ENCODE results near the gene ARHGAP40.
A peak's percentile ranks its signal among the peaks of the same experiment; 100 is the strongest.

The ARHGAP40 gene

DNA sequence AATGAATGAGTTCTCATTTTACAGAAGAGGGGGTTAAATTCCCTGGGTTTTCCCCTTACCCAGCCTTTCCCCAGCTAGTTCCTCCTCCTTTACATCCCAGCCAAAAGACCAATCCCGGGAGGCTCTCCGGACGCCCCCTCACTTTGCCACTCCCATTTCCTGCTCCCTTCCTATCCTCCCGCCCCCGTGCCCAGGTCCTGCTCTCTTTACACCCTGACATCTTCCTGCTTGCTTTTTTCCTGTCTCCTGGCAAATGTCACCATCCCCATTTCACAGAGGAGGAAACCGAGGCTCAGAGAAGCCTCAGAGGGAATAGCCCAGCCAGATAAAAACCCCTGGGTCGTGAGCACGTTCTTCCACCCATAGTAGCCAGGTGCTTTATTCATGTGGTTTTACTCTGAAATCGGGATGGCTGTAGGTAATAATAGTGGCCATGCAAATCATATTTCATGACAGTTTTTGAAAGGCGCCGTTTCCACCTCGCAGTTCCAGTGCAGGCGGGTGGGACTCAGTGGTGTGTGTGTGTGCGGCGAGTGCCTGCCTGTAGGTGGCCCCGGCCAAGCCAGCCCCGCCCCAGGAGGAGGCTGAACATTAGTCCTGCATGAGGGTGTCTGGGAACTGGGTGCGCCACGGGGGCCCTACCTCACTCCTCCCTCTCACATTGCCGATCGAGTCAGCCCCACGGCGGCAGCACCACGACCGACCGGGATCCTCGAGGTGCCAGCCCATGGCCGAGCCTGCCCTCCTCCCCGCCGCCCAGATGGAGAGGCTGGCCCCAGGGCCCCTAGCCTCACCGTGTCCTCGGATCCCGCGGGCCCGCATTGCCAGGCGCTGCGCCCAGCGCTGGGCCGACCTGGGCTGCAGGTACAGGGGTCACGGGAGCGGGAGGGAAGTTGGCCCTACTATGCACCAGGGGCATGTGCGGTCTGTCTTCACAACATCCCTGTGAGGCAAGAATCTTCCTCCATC is at the start of gene ARHGAP40:
Gene ARHGAP40 (plus strand): TSS at position 594 of the 969 bp plus-strand sequence.
- DNase-seq (ENCODE audit: low spot score), result no peak

- DNase-seq (ENCODE audit: low spot score), result no peak
These were observed 46.6 kb upstream of the ARHGAP40 start for GRCh38 chr20:38554986-38555385.

- DNase-seq (ENCODE audit: low spot score), result no peak
These were observed 46.2 kb upstream of the ARHGAP40 start for GRCh38 chr20:38555395-38555794.

DNA sequence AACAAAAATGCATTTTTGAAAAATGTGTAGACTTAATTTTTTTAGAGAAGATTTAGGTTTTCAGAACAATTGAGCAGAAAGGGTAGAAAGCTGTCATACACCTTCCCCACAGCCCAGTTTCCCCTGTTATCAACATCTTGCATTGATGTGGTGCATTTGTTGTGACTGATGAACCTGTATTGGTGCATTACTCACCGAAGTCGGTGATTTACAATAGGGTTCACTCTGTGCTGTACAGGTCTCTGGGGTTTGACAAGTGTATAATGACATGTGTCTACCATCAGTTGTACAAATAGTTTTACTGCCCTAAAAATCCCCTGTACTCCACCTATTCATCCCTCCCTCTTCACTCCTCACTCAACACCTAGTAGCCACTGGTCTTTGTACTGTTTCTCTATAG is 44.4 kb upstream of the ARHGAP40 start:
- no peak for DNase-seq (ENCODE audit: low spot score)

DNA sequence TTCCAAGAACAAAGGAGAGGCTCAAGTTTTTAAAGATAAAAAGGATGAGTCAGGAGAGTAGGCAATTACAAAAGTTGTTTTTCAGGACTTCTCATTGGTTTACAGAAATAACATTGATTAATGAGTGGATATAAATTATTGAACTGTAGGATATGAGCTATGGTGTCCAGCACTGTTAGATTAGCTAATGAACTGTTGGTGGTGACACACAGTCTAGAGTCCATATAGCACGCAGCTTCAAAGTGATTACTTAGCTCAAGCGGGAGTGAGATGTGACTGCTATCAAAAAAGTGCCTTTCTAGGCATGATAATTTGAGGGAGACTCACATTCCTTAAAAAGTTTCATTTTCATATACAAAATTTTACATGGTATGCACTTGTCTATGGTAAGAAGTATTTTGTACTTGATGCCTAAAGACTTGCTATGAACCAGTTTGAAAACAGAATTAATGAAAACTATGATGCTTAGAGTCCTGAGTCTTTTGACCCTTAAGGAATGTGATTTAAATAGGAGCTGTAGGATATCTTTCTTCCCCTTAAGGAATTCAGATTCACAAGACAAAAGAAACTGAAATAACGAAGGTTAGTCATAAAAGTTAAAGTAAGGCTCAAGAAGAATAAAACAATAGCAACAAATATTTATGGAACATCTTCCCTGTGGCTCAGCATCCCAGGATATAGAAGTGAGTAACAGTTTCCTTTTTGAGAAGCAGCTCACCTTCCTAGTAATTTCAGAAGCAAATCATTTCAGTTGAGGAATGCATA is 42.8 kb upstream of the ARHGAP40 start:
- DNase-seq (ENCODE audit: low spot score), result no peak

- no peak for DNase-seq (ENCODE audit: low spot score)
These were observed 41.8 kb upstream of the ARHGAP40 start for GRCh38 chr20:38559764-38560163.

DNA sequence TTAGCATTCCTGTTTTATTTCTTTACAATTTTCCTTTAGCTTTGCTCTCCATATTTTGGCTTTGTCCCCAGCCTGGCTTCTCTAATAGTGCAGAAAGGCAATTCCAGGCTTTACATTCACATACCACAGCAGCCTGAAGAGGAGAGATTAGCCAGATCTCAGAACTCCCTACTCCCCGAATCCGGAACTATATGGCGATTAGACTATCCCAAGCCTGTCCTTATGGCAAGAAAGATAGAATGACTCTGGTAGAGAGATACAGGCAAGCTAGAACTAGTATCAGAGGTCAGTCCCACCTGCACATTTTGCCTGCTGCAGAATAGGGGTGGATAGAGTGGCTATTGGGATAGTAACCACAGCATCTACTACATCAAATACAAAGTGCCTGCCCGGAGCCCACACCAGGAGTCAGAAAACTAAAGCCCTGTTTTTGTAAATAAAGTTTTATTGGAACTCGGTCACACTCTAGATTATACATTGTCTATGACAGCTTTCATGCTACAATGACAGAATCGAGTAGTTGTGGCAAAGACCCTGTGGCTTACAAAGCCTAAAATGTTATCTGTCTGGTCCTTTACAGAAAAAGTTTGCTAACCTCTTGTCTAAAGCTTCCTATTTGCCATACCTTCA is 37.7 kb upstream of the ARHGAP40 start:
- no peak for DNase-seq (ENCODE audit: low spot score)

DNA sequence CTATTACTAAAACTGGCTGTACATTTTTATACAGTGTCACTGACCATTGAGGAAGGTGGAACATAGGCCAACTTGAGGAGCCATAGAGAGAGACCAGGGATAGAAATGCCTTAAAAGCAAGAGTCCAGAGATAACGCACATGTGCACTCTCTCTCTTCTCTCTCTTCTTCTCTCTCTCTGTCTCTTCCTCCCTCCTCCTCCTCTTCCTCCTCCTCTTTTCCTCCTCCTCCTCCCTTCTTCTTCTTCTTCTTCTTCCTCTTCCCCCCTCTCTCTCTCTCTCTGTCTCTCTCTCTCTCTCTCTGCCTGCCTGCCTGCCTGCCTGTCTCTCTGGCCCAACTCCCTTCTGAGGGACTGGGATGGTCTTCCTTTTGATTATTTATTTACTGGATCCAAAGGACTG is 36.9 kb upstream of the ARHGAP40 start:
- DNase-seq (ENCODE audit: low spot score), result no peak

- DNase-seq (ENCODE audit: low spot score), result no peak
These were observed 35.5 kb upstream of the ARHGAP40 start for GRCh38 chr20:38566036-38566598.

DNA sequence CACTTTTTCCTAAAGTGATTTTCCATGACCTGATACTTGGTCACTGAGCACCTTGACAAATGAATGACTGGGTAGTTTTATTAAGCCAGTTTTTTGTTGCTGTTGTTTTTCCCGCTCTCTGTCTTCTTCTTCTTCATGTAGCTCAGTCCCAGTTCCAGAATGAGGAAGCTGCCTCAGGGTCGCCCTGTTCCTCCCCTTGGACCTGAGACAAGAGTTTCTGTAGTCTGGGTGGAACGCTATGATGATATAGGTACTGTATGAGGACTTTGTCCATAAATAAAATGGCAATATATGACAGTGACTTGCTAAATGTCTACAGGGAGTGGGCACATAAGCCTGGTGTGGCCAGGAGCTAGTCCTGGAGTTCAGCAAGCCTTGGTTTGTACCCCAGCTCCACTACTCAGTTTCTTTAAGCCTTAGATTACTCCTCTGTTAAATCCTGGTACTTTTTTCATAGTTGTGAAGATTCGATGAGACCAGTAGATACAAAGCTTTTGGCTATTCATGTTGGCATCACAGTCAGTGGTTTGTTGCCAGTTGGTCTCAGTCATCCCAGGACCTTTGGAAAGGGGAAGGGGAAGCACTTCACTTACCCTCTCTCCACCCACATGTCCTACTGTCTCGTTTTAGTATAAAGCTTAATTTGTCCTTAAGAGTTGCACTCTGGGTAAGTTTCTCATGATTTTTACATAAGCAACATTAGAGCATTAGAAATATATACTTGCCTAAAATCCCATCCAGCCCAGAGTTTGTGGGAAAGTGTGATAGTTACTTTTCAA is 31.7 kb upstream of the ARHGAP40 start:
- no peak for DNase-seq (ENCODE audit: low spot score)

- DNase-seq (ENCODE audit: low spot score), result peak; percentile 44
These were observed 28.2 kb upstream of the ARHGAP40 start for GRCh38 chr20:38573413-38573812.

GRCh38 chr20:38579219-38579910 is 22.2 kb upstream of the ARHGAP40 start:
- DNase-seq (ENCODE audit: low spot score), result no peak

- no peak for DNase-seq (ENCODE audit: low spot score)
These were observed 21.7 kb upstream of the ARHGAP40 start for GRCh38 chr20:38579921-38580320.

- DNase-seq (ENCODE audit: low spot score), result peak; percentile 85
These were observed 20.6 kb upstream of the ARHGAP40 start, which contains the start of gene ADIG for GRCh38 chr20:38581013-38581412. Gene ADIG, plus strand, starts transcription at chr20:38581197. Its CDS starts 54 bp downstream, at chr20:38581251.

- no peak for DNase-seq (ENCODE audit: low spot score)
These were observed 19.7 kb upstream of the ARHGAP40 start for GRCh38 chr20:38581830-38582358.

- DNase-seq (ENCODE audit: low spot score), result no peak
These were observed 18.3 kb upstream of the ARHGAP40 start for GRCh38 chr20:38583306-38583705.

- no peak for DNase-seq (ENCODE audit: low spot score)
These were observed 17.4 kb upstream of the ARHGAP40 start for GRCh38 chr20:38584099-38584763.

DNA sequence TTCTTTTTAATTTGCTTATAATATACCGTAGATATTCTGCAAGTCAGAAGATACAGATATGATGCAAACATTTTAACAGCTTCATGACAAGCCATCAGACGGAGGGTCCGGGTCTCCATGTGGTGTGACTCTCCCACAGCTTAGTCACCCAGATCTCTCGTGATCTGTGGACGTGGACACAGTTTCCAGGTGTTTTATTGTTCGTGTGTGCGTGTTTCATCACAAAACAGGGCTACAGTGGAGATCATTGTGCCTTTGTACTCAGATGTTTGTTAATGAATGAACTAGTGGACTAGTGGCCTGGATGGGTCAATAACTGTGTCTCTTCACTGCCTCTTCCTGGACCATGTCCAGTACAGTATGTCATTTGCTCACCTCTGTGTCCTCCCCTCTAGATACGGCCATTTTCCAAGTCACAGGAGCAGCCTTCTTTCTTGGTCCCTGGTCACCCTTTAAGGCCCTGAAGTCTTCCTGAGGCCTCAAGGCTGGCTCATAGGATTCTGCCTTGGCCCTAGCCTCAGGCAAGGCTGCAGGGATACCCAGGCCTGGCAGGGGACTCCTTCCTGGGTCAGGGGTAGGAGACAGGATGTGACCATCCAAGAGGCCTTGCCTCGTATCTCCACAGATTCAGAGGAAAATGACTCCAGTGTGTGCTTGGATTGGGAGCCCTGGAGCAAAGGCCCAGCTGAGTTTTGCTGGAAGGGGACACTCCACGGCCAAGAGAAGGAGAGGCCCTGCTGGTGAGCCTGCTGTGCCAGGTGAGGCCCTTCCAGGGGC is 16.0 kb upstream of the ARHGAP40 start:
- DNase-seq (ENCODE audit: low spot score), result no peak

- no peak for DNase-seq (ENCODE audit: low spot score)
These were observed 15.5 kb upstream of the ARHGAP40 start for GRCh38 chr20:38586181-38586525.

All from globus pallidus (tissue), 1 donor.